PFSK-1 (cell line): Measurements from ENCODE around the gene PET100.

Experiments used
- FOXP2 ChIP-seq: optimal IDR thresholded peaks from 2 replicates; pipeline ENCODE3; 2011; ENCODE audit warnings: borderline replicate concordance, control low read depth, inconsistent platforms; ENCODE audit not compliant: insufficient read depth; ENCODE audit errors: extremely low read length, extremely low read depth
- POLR2AphosphoS5 ChIP-seq: IDR thresholded peaks from 2 replicates; pipeline ENCODE4 v1.6.1; 2012; ENCODE audit warnings: low read depth, mild to moderate bottlenecking, control low read depth, low read length, moderate library complexity
- SIN3A ChIP-seq: IDR thresholded peaks from 2 replicates; pipeline ENCODE4 v1.6.1; 2012; ENCODE audit warnings: mild to moderate bottlenecking, low read length, moderate library complexity, borderline replicate concordance; ENCODE audit not compliant: insufficient read depth
- TAF1 ChIP-seq: IDR thresholded peaks from 2 replicates; pipeline ENCODE4 v1.6.1; 2012; ENCODE audit warnings: low read length, control low read depth, borderline replicate concordance; ENCODE audit not compliant: insufficient read depth
- TF ChIP-seq, protein P1 (sequence below), 2 experiments: IDR thresholded peaks; 2 replicates each; pipeline versions ENCODE4 v1.6.1 to v1.8.0; 2011 to 2012; ENCODE audit warnings: low read depth in 2 of 2, low read length in 2 of 2, control low read depth in 1 of 2, inconsistent platforms in 1 of 2, mild to moderate bottlenecking in 1 of 2, moderate library complexity in 1 of 2; ENCODE audit not compliant: insufficient read depth in 1 of 2

PET100 gene

GRCh38 chr19:7643031-7643415 is 13.4 kb downstream of the PET100 start:
- no peak for TF ChIP-seq FOXP2
- TF ChIP-seq, protein P1, sequence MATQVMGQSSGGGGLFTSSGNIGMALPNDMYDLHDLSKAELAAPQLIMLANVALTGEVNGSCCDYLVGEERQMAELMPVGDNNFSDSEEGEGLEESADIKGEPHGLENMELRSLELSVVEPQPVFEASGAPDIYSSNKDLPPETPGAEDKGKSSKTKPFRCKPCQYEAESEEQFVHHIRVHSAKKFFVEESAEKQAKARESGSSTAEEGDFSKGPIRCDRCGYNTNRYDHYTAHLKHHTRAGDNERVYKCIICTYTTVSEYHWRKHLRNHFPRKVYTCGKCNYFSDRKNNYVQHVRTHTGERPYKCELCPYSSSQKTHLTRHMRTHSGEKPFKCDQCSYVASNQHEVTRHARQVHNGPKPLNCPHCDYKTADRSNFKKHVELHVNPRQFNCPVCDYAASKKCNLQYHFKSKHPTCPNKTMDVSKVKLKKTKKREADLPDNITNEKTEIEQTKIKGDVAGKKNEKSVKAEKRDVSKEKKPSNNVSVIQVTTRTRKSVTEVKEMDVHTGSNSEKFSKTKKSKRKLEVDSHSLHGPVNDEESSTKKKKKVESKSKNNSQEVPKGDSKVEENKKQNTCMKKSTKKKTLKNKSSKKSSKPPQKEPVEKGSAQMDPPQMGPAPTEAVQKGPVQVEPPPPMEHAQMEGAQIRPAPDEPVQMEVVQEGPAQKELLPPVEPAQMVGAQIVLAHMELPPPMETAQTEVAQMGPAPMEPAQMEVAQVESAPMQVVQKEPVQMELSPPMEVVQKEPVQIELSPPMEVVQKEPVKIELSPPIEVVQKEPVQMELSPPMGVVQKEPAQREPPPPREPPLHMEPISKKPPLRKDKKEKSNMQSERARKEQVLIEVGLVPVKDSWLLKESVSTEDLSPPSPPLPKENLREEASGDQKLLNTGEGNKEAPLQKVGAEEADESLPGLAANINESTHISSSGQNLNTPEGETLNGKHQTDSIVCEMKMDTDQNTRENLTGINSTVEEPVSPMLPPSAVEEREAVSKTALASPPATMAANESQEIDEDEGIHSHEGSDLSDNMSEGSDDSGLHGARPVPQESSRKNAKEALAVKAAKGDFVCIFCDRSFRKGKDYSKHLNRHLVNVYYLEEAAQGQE (IDR thresholded peaks at IDR 0.05; ENCODE audit: insufficient read depth in 1 of 2, low read depth in 2 of 2, low read length in 2 of 2), result no peak
- no peak for TF ChIP-seq TAF1
- TF ChIP-seq SIN3A, result no peak
- no peak for TF ChIP-seq POLR2AphosphoS5

- TF ChIP-seq TAF1 (no peak), FOXP2 (no peak)
- TF ChIP-seq, protein P1 (IDR thresholded peaks at IDR 0.05; ENCODE audit: insufficient read depth in 1 of 2, low read depth in 2 of 2, low read length in 2 of 2), result no peak
These were observed 14.9 kb downstream of the PET100 start for GRCh38 chr19:7644550-7644877.

- TF ChIP-seq TAF1, result no peak
- TF ChIP-seq SIN3A, result no peak
- TF ChIP-seq FOXP2, result no peak
- TF ChIP-seq POLR2AphosphoS5, result no peak
- TF ChIP-seq, protein P1 (IDR thresholded peaks at IDR 0.05; ENCODE audit: insufficient read depth in 1 of 2, low read depth in 2 of 2, low read length in 2 of 2), result no peak
These were observed 15.6 kb downstream of the PET100 start for GRCh38 chr19:7645163-7645562.

DNA sequence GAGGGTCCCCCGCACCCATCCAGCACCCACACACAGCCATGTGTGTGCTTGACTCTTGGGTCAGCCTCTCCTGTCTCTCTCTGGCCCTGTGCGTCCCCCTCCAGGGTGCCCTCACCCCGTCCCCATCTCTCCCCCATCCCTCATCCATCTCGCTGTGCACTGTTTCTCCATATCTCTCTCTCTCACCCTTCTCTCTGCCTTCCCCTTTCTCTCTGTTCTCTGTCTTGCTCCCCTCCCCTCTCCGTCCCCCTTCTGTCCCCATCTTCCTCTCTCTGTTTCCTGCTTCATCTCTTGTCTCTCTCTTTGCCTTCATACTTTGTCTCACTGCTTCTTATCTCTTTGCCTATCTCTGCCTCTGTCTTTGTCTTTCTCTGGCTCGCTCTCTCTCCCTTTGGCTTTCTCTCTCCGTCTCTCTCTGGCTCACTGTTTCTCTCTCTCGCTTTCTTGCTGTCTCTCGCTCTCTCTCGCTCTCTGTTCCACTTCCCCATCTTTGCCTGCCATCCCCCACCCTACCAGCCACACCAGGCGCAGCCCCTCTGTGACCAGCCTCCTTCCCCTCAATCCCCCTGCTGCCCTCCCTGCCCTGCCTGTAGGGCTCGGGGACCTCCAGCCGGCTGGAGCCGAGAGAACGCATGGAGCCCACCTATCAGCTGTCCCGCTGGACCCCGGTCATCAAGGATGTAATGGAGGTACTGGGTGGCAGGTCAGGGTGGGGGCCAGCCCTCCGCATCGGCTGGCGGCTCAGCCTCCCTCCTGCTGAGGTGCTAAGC is 16.2 kb downstream of the PET100 start:
- TF ChIP-seq TAF1 (no peak), POLR2AphosphoS5 (no peak), FOXP2 (no peak)

DNA sequence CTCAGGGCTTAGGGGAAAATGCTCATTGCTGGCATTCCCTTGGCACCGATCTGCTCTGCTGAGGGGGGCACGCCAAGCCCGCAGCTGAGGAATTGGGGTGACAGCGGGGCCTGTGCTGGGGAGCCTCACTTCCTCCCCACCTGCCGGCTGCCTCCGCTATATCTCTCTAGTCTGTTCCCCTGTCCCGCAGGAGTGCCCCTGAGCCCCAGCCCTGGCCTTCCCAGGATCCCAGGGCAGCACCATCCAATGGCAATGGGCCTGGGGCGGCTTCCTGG is 16.8 kb downstream of the PET100 start:
- TF ChIP-seq, protein P1 (IDR thresholded peaks at IDR 0.05; ENCODE audit: insufficient read depth in 1 of 2, low read depth in 2 of 2, low read length in 2 of 2), result no peak
- TF ChIP-seq TAF1 (no peak), FOXP2 (no peak), SIN3A (no peak), POLR2AphosphoS5 (no peak)
